A549 (cell line): ENCODE measurements around the gene PARD6B.

Experiments
- CBX8 ChIP-seq: fragments of 200-600 bp; sonication (generic); IDR thresholded peaks from 2 replicates; pipeline ENCODE4 v1.6.1; 2016
- CEBPB ChIP-seq, 2 experiments: fragments of >200 bp in 1 of 2; sonication (Bioruptor Twin) in 1 of 2; formaldehyde crosslinking in 1 of 2; IDR thresholded peaks; 2 replicates each; pipeline ENCODE4 v1.6.1; 2012 to 2016
- CHD2 ChIP-seq: fragments of 150-350 bp; IDR thresholded peaks from 2 replicates; pipeline ENCODE4 v1.6.1; 2014; ENCODE audit warnings: low read length; ENCODE audit not compliant: partially characterized antibody
- CHD4 ChIP-seq: fragments of 200-600 bp; sonication (generic); IDR thresholded peaks from 2 replicates; pipeline ENCODE4 v1.6.1; 2016; ENCODE audit warnings: antibody characterized with exemption, mild to moderate bottlenecking, borderline replicate concordance
- CTCF ChIP-seq: fragments of >200 bp; sonication (Bioruptor Twin); formaldehyde crosslinking; IDR thresholded peaks from 3 replicates; pipeline ENCODE4 v1.5.1; 2016
- ESRRA ChIP-seq: fragments of 150-350 bp; IDR thresholded peaks from 2 replicates; pipeline ENCODE4 v1.6.1; 2014; ENCODE audit warnings: mild to moderate bottlenecking, low read length, borderline replicate concordance
- GATA3 ChIP-seq: IDR thresholded peaks from 2 replicates; pipeline ENCODE4 v1.6.1; 2012; ENCODE audit warnings: borderline replicate concordance
- MYC ChIP-seq: IDR thresholded peaks from 2 replicates; pipeline ENCODE4 v1.6.1; 2012; ENCODE audit warnings: mild to moderate bottlenecking, inconsistent platforms, low read length, improper control_type of control experiment, borderline replicate concordance
- POLR2A ChIP-seq: IDR thresholded peaks from 2 replicates; pipeline ENCODE4 v1.6.1; 2012; ENCODE audit warnings: mild to moderate bottlenecking, low read length
- RAD21 ChIP-seq, 2 experiments: fragments of >200 bp in 1 of 2; sonication (Bioruptor Twin) in 1 of 2; formaldehyde crosslinking in 1 of 2; IDR thresholded peaks in 1 of 2; conservative IDR thresholded peaks in 1 of 2; 2 replicates in 1 of 2; 3 replicates in 1 of 2; pipeline ENCODE4 v1.6.1; 2012 to 2018; ENCODE audit warnings: inconsistent platforms in 1 of 2
- REST ChIP-seq: fragments of 200-600 bp; sonication (generic); IDR thresholded peaks from 2 replicates; pipeline ENCODE4 v1.6.1; 2016; ENCODE audit warnings: antibody characterized with exemption, mild to moderate bottlenecking, moderate library complexity
- USF2 ChIP-seq: fragments of 450-650 bp; IDR thresholded peaks from 2 replicates; pipeline ENCODE4 v1.6.1; 2014; ENCODE audit warnings: antibody characterized with exemption
- ZC3H11A ChIP-seq: fragments of 450-650 bp; IDR thresholded peaks from 2 replicates; pipeline ENCODE4 v1.6.1; 2014; ENCODE audit warnings: antibody characterized with exemption, mild to moderate bottlenecking

GRCh38 chr20:50711113-50711825, 20.1 kb upstream of the PARD6B start:
- TF ChIP-seq USF2 (no peak), GATA3 (no peak), POLR2A (no peak), CTCF (no peak), CBX8 (no peak), CHD2 (no peak), ZC3H11A (no peak), ESRRA (no peak), REST (no peak), CEBPB (IDR thresholded peaks at IDR 0.05) (no peak), RAD21 (conservative IDR thresholded peaks at IDR 0.05 in 1 of 2, IDR thresholded peaks at IDR 0.05 in 1 of 2) (no peak), CHD4 (no peak), MYC (no peak)
